ENCODE data around the gene SOD1. TPM values are rescaled to one million over a fixed set of nuclear protein-coding genes. Genes with fewer than 3 reads are reported as not detected.

SOD1 gene
- 164 and 176 TPM in 2 replicates for total RNA-seq
- long read RNA-seq, transcript SOD1-201 (5 exons, 966 nt): major isoform, 68 of 89 reads
- long read RNA-seq, partial matches to known transcripts: 1 of 89 reads
- long read RNA-seq, other reads (novel, unspliced or antisense): 20 of 89 reads

- H3K36me3 Mint-ChIP-seq (ENCODE audit: insufficient read depth): peaks cover 16% of the 10 kb centered on the region
- peak within 1 kb of the TSS; percentile 95 for H3K4me3 Mint-ChIP-seq (ENCODE audit: low read depth)
- H3K27ac Mint-ChIP-seq: peak within 1 kb of the TSS; percentile 99
- peaks cover 2% of the 10 kb centered on the region for H3K9me3 Mint-ChIP-seq (ENCODE audit: low read depth)
- H3K4me1 Mint-ChIP-seq (ENCODE audit: low read depth): peaks cover 11% of the 10 kb centered on the region
- H3K27me3 Mint-ChIP-seq: no peaks in the 10 kb centered on the region
- DNase-seq (ENCODE audit: low spot score, unreplicated experiment): peak; percentile 85
- TF ChIP-seq CTCF (IDR thresholded peaks at IDR 0.05; ENCODE audit: unreplicated experiment): no peak
Measured at GRCh38 chr21:31659536-31660258, at the start of gene SOD1. Gene SOD1, plus strand, starts transcription at chr21:31659693. Its CDS starts 77 bp downstream, at chr21:31659770.

GRCh38 chr21:31611445-31611844, 48.0 kb upstream of the SOD1 start:
- no peak overlapping the region for H3K4me3 Mint-ChIP-seq (ENCODE audit: low read depth)
- H3K36me3 Mint-ChIP-seq (ENCODE audit: insufficient read depth): no peaks in the 10 kb centered on the region
- peaks cover 3% of the 10 kb centered on the region for H3K27me3 Mint-ChIP-seq
- no peaks in the 10 kb centered on the region for H3K9me3 Mint-ChIP-seq (ENCODE audit: low read depth)
- H3K27ac Mint-ChIP-seq: no peak overlapping the region
- no peak for DNase-seq (ENCODE audit: low spot score, unreplicated experiment)
- no peaks in the 10 kb centered on the region for H3K4me1 Mint-ChIP-seq (ENCODE audit: low read depth)
- TF ChIP-seq CTCF (IDR thresholded peaks at IDR 0.05; ENCODE audit: unreplicated experiment): no peak

GRCh38 chr21:31612894-31613785, 46.4 kb upstream of the SOD1 start:
- Mint-ChIP-seq H3K36me3 (ENCODE audit: insufficient read depth) (no peaks in the 10 kb centered on the region), H3K4me3 (ENCODE audit: low read depth) (no peak overlapping the region), H3K27me3 (peaks cover 3% of the 10 kb centered on the region), H3K4me1 (ENCODE audit: low read depth) (no peaks in the 10 kb centered on the region), H3K9me3 (ENCODE audit: low read depth) (no peaks in the 10 kb centered on the region), H3K27ac (no peak overlapping the region)
- TF ChIP-seq CTCF (IDR thresholded peaks at IDR 0.05; ENCODE audit: unreplicated experiment): no peak
- no peak for DNase-seq (ENCODE audit: low spot score, unreplicated experiment)

GRCh38 chr21:31614705-31615104, 44.8 kb upstream of the SOD1 start:
- H3K4me3 Mint-ChIP-seq (ENCODE audit: low read depth): no peak overlapping the region
- DNase-seq (ENCODE audit: low spot score, unreplicated experiment): no peak
- H3K27me3 Mint-ChIP-seq: peaks cover 3% of the 10 kb centered on the region
- H3K36me3 Mint-ChIP-seq (ENCODE audit: insufficient read depth): no peaks in the 10 kb centered on the region
- H3K9me3 Mint-ChIP-seq (ENCODE audit: low read depth): no peaks in the 10 kb centered on the region
- H3K27ac Mint-ChIP-seq: no peak overlapping the region
- no peaks in the 10 kb centered on the region for H3K4me1 Mint-ChIP-seq (ENCODE audit: low read depth)
- no peak for TF ChIP-seq CTCF (IDR thresholded peaks at IDR 0.05; ENCODE audit: unreplicated experiment)

GRCh38 chr21:31616216-31616615, 43.3 kb upstream of the SOD1 start:
- no peak for DNase-seq (ENCODE audit: low spot score, unreplicated experiment)
- no peak for TF ChIP-seq CTCF (IDR thresholded peaks at IDR 0.05; ENCODE audit: unreplicated experiment)
- peaks cover 3% of the 10 kb centered on the region for H3K27me3 Mint-ChIP-seq
- H3K27ac Mint-ChIP-seq: no peak overlapping the region
- no peaks in the 10 kb centered on the region for H3K4me1 Mint-ChIP-seq (ENCODE audit: low read depth)
- H3K4me3 Mint-ChIP-seq (ENCODE audit: low read depth): no peak overlapping the region
- H3K36me3 Mint-ChIP-seq (ENCODE audit: insufficient read depth): no peaks in the 10 kb centered on the region
- no peaks in the 10 kb centered on the region for H3K9me3 Mint-ChIP-seq (ENCODE audit: low read depth)
